Inferior parietal cortex (tissue), 1 donor: ENCODE data around the gene FMO2.
A peak's percentile ranks its signal among the peaks of the same experiment; 100 is the strongest.
"Not testable (repeated sequence)": the region's sequence is repeated elsewhere in the genome, so short reads cannot be mapped to it uniquely, and the experiment has no call there.

Experiments used
- DNase-seq: peaks from one replicate; pipeline ENCODE4 v3.0.0-alpha.2; 2016; ENCODE audit errors: extremely low spot score

The FMO2 gene

GRCh38 chr1:171219346-171220080, 34.4 kb downstream of the FMO2 start:
- no peak for DNase-seq

- no peak for DNase-seq
Measured at GRCh38 chr1:171220081-171220420, 35.0 kb downstream of the FMO2 start.

GRCh38 chr1:171220581-171221054, 35.5 kb downstream of the FMO2 start:
- DNase-seq, result no peak

GRCh38 chr1:171221665-171222591, 36.8 kb downstream of the FMO2 start:
- DNase-seq, result no peak

GRCh38 chr1:171222936-171223335, 37.8 kb downstream of the FMO2 start:
- no peak for DNase-seq

GRCh38 chr1:171224257-171224656, 39.2 kb downstream of the FMO2 start:
- not testable (repeated sequence) for DNase-seq

GRCh38 chr1:171226747-171227370, 41.8 kb downstream of the FMO2 start:
- peak; percentile 75 for DNase-seq

- DNase-seq, result no peak
Measured at GRCh38 chr1:171231326-171231725, 46.2 kb downstream of the FMO2 start.

- no peak for DNase-seq
Measured at GRCh38 chr1:171233183-171233582, 48.1 kb downstream of the FMO2 start.

- not testable (repeated sequence) for DNase-seq
Measured at GRCh38 chr1:171236231-171236630, 51.1 kb downstream of the FMO2 start.

- DNase-seq, result no peak
Measured at GRCh38 chr1:171243878-171244277, 58.8 kb downstream of the FMO2 start.

- peak; percentile 32 for DNase-seq
Measured at GRCh38 chr1:171245458-171246064, 60.5 kb downstream of the FMO2 start.

GRCh38 chr1:171247501-171247900, 62.4 kb downstream of the FMO2 start:
- DNase-seq, result no peak

- no peak for DNase-seq
Measured at GRCh38 chr1:171248302-171248701, 63.2 kb downstream of the FMO2 start, which contains the start of gene FMO1. Gene FMO1 (plus strand): TSS chr1:171248494. CDS start chr1:171258088, 9,594 bp downstream.

- DNase-seq, result no peak
Measured at GRCh38 chr1:171248841-171249240, 63.7 kb downstream of the FMO2 start.

- no peak for DNase-seq
Measured at GRCh38 chr1:171250263-171250662, 65.2 kb downstream of the FMO2 start.

- no peak for DNase-seq
Measured at GRCh38 chr1:171251042-171251951, 66.2 kb downstream of the FMO2 start.

GRCh38 chr1:171251952-171252300, 66.8 kb downstream of the FMO2 start:
- DNase-seq, result no peak

GRCh38 chr1:171252482-171252881, 67.4 kb downstream of the FMO2 start:
- DNase-seq, result no peak

- DNase-seq, result no peak
Measured at GRCh38 chr1:171254859-171255258, 69.8 kb downstream of the FMO2 start.
